ENCODE data around the gene HIKESHI.

DNA sequence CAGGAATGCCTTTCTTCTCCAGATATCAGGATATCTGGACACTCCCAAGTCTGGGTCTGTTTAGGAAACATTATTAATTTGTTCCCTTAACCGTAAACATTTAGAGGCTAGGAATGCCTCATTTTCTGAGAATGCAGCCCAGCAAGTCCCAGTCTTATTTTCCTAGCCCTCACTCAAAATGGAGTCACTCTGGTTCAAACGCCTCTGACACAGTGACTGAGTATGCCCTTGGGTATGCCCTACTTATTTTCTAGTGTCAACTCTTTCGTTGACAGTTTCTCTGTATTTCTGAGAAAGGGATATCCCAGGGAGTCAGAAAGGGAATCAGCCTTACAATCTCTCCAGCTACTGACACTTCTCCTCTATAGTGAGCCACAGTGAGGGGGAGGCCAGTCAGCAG lies 56.7 kb downstream of the HIKESHI start:
- TF ChIP-seq, protein P1, sequence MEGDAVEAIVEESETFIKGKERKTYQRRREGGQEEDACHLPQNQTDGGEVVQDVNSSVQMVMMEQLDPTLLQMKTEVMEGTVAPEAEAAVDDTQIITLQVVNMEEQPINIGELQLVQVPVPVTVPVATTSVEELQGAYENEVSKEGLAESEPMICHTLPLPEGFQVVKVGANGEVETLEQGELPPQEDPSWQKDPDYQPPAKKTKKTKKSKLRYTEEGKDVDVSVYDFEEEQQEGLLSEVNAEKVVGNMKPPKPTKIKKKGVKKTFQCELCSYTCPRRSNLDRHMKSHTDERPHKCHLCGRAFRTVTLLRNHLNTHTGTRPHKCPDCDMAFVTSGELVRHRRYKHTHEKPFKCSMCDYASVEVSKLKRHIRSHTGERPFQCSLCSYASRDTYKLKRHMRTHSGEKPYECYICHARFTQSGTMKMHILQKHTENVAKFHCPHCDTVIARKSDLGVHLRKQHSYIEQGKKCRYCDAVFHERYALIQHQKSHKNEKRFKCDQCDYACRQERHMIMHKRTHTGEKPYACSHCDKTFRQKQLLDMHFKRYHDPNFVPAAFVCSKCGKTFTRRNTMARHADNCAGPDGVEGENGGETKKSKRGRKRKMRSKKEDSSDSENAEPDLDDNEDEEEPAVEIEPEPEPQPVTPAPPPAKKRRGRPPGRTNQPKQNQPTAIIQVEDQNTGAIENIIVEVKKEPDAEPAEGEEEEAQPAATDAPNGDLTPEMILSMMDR (IDR thresholded peaks at IDR 0.05) = no peak
- no peak for TF ChIP-seq POLR2A (IDR thresholded peaks at IDR 0.05)

All from transverse colon (tissue), 3 donors.